Measurements from ENCODE around the gene TMPO.
"Not testable (repeated sequence)": the region's sequence is repeated elsewhere in the genome, so short reads cannot be mapped to it uniquely, and the experiment has no call there.

The TMPO gene

GRCh38 chr12:98575013-98575412 lies 59.6 kb downstream of the TMPO start:
- H3K79me2 ChIP-seq (ENCODE audit: insufficient read depth, low read depth), result no peaks in the 10 kb centered on the region
- H3K4me1 ChIP-seq (ENCODE audit: low read depth, poor library complexity, severe bottlenecking), result peaks cover 6% of the 10 kb centered on the region
- H4K20me1 ChIP-seq (ENCODE audit: insufficient read depth), result no peaks in the 10 kb centered on the region
- H3K36me3 ChIP-seq (ENCODE audit: insufficient read depth), result no peaks in the 10 kb centered on the region
- H3K27ac ChIP-seq, result no peak overlapping the region
- no peak overlapping the region for H3K4me2 ChIP-seq
- H2AFZ ChIP-seq (ENCODE audit: low read depth), result no peak overlapping the region
- no peak overlapping the region for H3K4me3 ChIP-seq (IDR thresholded peaks at IDR 0.05; ENCODE audit: insufficient read depth, low read depth, low read length)
- H3K27me3 ChIP-seq (ENCODE audit: insufficient read depth, low read depth), result no peaks in the 10 kb centered on the region
- H3K9ac ChIP-seq, result no peak overlapping the region
- TF ChIP-seq CTCF (conservative IDR thresholded peaks at IDR 0.05; ENCODE audit: low read depth, low read length), result no peak

- not testable (repeated sequence) for H4K20me1 ChIP-seq (ENCODE audit: insufficient read depth); H3K4me3 ChIP-seq (IDR thresholded peaks at IDR 0.05; ENCODE audit: insufficient read depth, low read depth, low read length); H2AFZ ChIP-seq (ENCODE audit: low read depth); H3K79me2 ChIP-seq (ENCODE audit: insufficient read depth, low read depth); H3K4me1 ChIP-seq (ENCODE audit: low read depth, poor library complexity, severe bottlenecking); H3K9ac ChIP-seq; H3K27me3 ChIP-seq (ENCODE audit: insufficient read depth, low read depth); H3K36me3 ChIP-seq (ENCODE audit: insufficient read depth); H3K4me2 ChIP-seq; H3K27ac ChIP-seq
These were observed 61.4 kb downstream of the TMPO start for GRCh38 chr12:98576795-98577194.

- Histone ChIP-seq H3K79me2 (ENCODE audit: insufficient read depth, low read depth) (no peaks in the 10 kb centered on the region), H4K20me1 (ENCODE audit: insufficient read depth) (no peaks in the 10 kb centered on the region)
These were observed 63.0 kb downstream of the TMPO start for GRCh38 chr12:98578392-98578791.

GRCh38 chr12:98578821-98579220 lies 63.4 kb downstream of the TMPO start:
- Histone ChIP-seq H3K27me3 (ENCODE audit: insufficient read depth, low read depth) (no peaks in the 10 kb centered on the region), H4K20me1 (ENCODE audit: insufficient read depth) (no peaks in the 10 kb centered on the region), H3K36me3 (ENCODE audit: insufficient read depth) (no peaks in the 10 kb centered on the region), H3K4me1 (ENCODE audit: low read depth, poor library complexity, severe bottlenecking) (peaks cover 6% of the 10 kb centered on the region), H3K79me2 (ENCODE audit: insufficient read depth, low read depth) (no peaks in the 10 kb centered on the region), H2AFZ (ENCODE audit: low read depth) (no peak overlapping the region), H3K9ac (no peak overlapping the region), H3K4me3 (IDR thresholded peaks at IDR 0.05; ENCODE audit: insufficient read depth, low read depth, low read length) (no peak overlapping the region), H3K27ac (no peak overlapping the region), H3K4me2 (no peak overlapping the region)
- no peak for TF ChIP-seq CTCF (conservative IDR thresholded peaks at IDR 0.05; ENCODE audit: low read depth, low read length)

More at GRCh38 chr12:98578392-98578791, 63.0 kb downstream of the TMPO start:
- Histone ChIP-seq H3K4me2 (no peak overlapping the region), H3K36me3 (ENCODE audit: insufficient read depth) (no peaks in the 10 kb centered on the region), H2AFZ (ENCODE audit: low read depth) (no peak overlapping the region), H3K4me1 (ENCODE audit: low read depth, poor library complexity, severe bottlenecking) (peaks cover 6% of the 10 kb centered on the region), H3K27me3 (ENCODE audit: insufficient read depth, low read depth) (no peaks in the 10 kb centered on the region), H3K4me3 (IDR thresholded peaks at IDR 0.05; ENCODE audit: insufficient read depth, low read depth, low read length) (no peak overlapping the region), H3K27ac (no peak overlapping the region), H3K9ac (no peak overlapping the region)
- TF ChIP-seq CTCF (conservative IDR thresholded peaks at IDR 0.05; ENCODE audit: low read depth, low read length), result no peak

GRCh38 chr12:98579347-98579746 lies 64.0 kb downstream of the TMPO start:
- H3K27ac ChIP-seq, result no peak overlapping the region
- H4K20me1 ChIP-seq (ENCODE audit: insufficient read depth), result no peaks in the 10 kb centered on the region
- H3K4me3 ChIP-seq (IDR thresholded peaks at IDR 0.05; ENCODE audit: insufficient read depth, low read depth, low read length), result no peak overlapping the region
- no peak overlapping the region for H3K4me2 ChIP-seq
- no peaks in the 10 kb centered on the region for H3K79me2 ChIP-seq (ENCODE audit: insufficient read depth, low read depth)
- TF ChIP-seq CTCF (conservative IDR thresholded peaks at IDR 0.05; ENCODE audit: low read depth, low read length), result no peak
- H3K4me1 ChIP-seq (ENCODE audit: low read depth, poor library complexity, severe bottlenecking), result peaks cover 6% of the 10 kb centered on the region
- no peaks in the 10 kb centered on the region for H3K27me3 ChIP-seq (ENCODE audit: insufficient read depth, low read depth)
- H3K36me3 ChIP-seq (ENCODE audit: insufficient read depth), result no peaks in the 10 kb centered on the region
- no peak overlapping the region for H3K9ac ChIP-seq
- no peak overlapping the region for H2AFZ ChIP-seq (ENCODE audit: low read depth)

All from KMS-11 (cell line).